Measurements from ENCODE around the gene LARGE1.

Gene LARGE1

DNA sequence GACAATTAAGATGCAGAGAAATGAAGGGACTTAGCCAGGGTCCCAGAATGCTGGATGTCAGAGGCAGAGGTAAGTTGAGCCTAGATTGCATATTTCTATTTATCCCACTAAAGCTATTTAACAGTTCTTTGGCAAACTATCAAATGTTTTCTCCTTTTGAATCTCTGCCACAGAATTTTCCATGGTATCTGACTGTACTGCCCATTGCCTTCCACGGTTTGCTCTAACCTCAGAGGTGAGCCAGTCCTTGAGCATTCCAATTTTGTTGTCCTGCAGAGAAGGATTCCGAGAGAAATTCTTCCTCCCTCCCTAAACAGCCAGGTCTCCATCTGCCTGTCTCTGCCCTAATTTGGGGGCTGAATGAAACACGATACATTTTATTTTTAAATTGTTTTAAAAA, 493.8 kb downstream of the LARGE1 start:
- no peaks in the 10 kb centered on the region for H3K27me3 ChIP-seq (ENCODE audit: insufficient read depth, low read length)
- H3K36me3 ChIP-seq (ENCODE audit: insufficient read depth, low read length), result no peaks in the 10 kb centered on the region
- no peak overlapping the region for H2AFZ ChIP-seq (ENCODE audit: low read length)
- H3K4me2 ChIP-seq (ENCODE audit: low read length), result no peak overlapping the region
- no peaks in the 10 kb centered on the region for H3F3A ChIP-seq (ENCODE audit: insufficient read depth, low read length)
- no peaks in the 10 kb centered on the region for H4K20me1 ChIP-seq (ENCODE audit: insufficient read depth, low read length)
- no peak overlapping the region for H3K4me3 ChIP-seq (ENCODE audit: low read depth, low read length, poor library complexity, severe bottlenecking)
- no peak overlapping the region for H3K9ac ChIP-seq (ENCODE audit: low read length)
- no peaks in the 10 kb centered on the region for H3K4me1 ChIP-seq (ENCODE audit: insufficient read depth, low read length, severe bottlenecking)
- no peaks in the 10 kb centered on the region for H3K79me2 ChIP-seq (ENCODE audit: insufficient read depth, low read length)
- H3K9me2 ChIP-seq (ENCODE audit: low read depth, low read length), result no peaks in the 10 kb centered on the region
- H3K27ac ChIP-seq (ENCODE audit: low read depth, low read length, poor library complexity, severe bottlenecking), result no peak overlapping the region
- no peaks in the 10 kb centered on the region for H3K9me3 ChIP-seq (ENCODE audit: low read length)
- no peak for TF ChIP-seq EZH2 (IDR thresholded peaks at IDR 0.05; ENCODE audit: borderline replicate concordance, low read length)
- TF ChIP-seq CTCF (IDR thresholded peaks at IDR 0.05; ENCODE audit: low read length), result no peak

GRCh38 chr22:33421859-33422258, 498.4 kb downstream of the LARGE1 start:
- no peaks in the 10 kb centered on the region for H4K20me1 ChIP-seq (ENCODE audit: insufficient read depth, low read length)
- no peaks in the 10 kb centered on the region for H3K9me3 ChIP-seq (ENCODE audit: low read length)
- no peaks in the 10 kb centered on the region for H3K36me3 ChIP-seq (ENCODE audit: insufficient read depth, low read length)
- no peak for TF ChIP-seq EZH2 (IDR thresholded peaks at IDR 0.05; ENCODE audit: borderline replicate concordance, low read length)
- no peak for TF ChIP-seq CTCF (IDR thresholded peaks at IDR 0.05; ENCODE audit: low read length)
- no peaks in the 10 kb centered on the region for H3K9me2 ChIP-seq (ENCODE audit: low read depth, low read length)
- H3K4me3 ChIP-seq (ENCODE audit: low read depth, low read length, poor library complexity, severe bottlenecking), result no peak overlapping the region
- no peak overlapping the region for H2AFZ ChIP-seq (ENCODE audit: low read length)
- H3K79me2 ChIP-seq (ENCODE audit: insufficient read depth, low read length), result no peaks in the 10 kb centered on the region
- H3K4me2 ChIP-seq (ENCODE audit: low read length), result no peak overlapping the region
- H3K9ac ChIP-seq (ENCODE audit: low read length), result no peak overlapping the region
- H3K27ac ChIP-seq (ENCODE audit: low read depth, low read length, poor library complexity, severe bottlenecking), result no peak overlapping the region
- H3F3A ChIP-seq (ENCODE audit: insufficient read depth, low read length), result no peaks in the 10 kb centered on the region
- no peaks in the 10 kb centered on the region for H3K27me3 ChIP-seq (ENCODE audit: insufficient read depth, low read length)
- H3K4me1 ChIP-seq (ENCODE audit: insufficient read depth, low read length, severe bottlenecking), result no peaks in the 10 kb centered on the region

GRCh38 chr22:33418484-33418883, 501.8 kb downstream of the LARGE1 start:
- no peaks in the 10 kb centered on the region for H4K20me1 ChIP-seq (ENCODE audit: insufficient read depth, low read length)
- H3K79me2 ChIP-seq (ENCODE audit: insufficient read depth, low read length), result no peaks in the 10 kb centered on the region
- no peak overlapping the region for H3K9ac ChIP-seq (ENCODE audit: low read length)
- H3K27me3 ChIP-seq (ENCODE audit: insufficient read depth, low read length), result no peaks in the 10 kb centered on the region
- H3K4me2 ChIP-seq (ENCODE audit: low read length), result no peak overlapping the region
- H3K9me2 ChIP-seq (ENCODE audit: low read depth, low read length), result no peaks in the 10 kb centered on the region
- no peak overlapping the region for H3K4me3 ChIP-seq (ENCODE audit: low read depth, low read length, poor library complexity, severe bottlenecking)
- no peaks in the 10 kb centered on the region for H3K36me3 ChIP-seq (ENCODE audit: insufficient read depth, low read length)
- TF ChIP-seq EZH2 (IDR thresholded peaks at IDR 0.05; ENCODE audit: borderline replicate concordance, low read length) (no peak), CTCF (IDR thresholded peaks at IDR 0.05; ENCODE audit: low read length) (no peak)
- H3K9me3 ChIP-seq (ENCODE audit: low read length), result no peaks in the 10 kb centered on the region
- no peak overlapping the region for H3K27ac ChIP-seq (ENCODE audit: low read depth, low read length, poor library complexity, severe bottlenecking)
- H3K4me1 ChIP-seq (ENCODE audit: insufficient read depth, low read length, severe bottlenecking), result no peaks in the 10 kb centered on the region
- H3F3A ChIP-seq (ENCODE audit: insufficient read depth, low read length), result no peaks in the 10 kb centered on the region
- H2AFZ ChIP-seq (ENCODE audit: low read length), result no peak overlapping the region
